Activated naive CD4-positive, alpha-beta T cell treated with anti-CD3 and anti-CD28 coated beads for 36 hours (primary cell): ENCODE measurements around the gene GPX1. TPM values are rescaled to one million over a fixed set of nuclear protein-coding genes. Genes with fewer than 3 reads are reported as not detected.
A peak's percentile ranks its signal among the peaks of the same experiment; 100 is the strongest.
"Not testable (repeated sequence)": the region's sequence is repeated elsewhere in the genome, so short reads cannot be mapped to it uniquely, and the experiment has no call there.

ENCODE experiments used
- CTCF ChIA-PET: fragments of 350-600 bp; sonication (Branson Sonifier 250); formaldehyde crosslinking; loops from one replicate; lab custom pipeline; 2021; ENCODE audit warnings: antibody characterized with exemption; lab: Charles Lee
- DNase-seq: peaks from one replicate; pipeline ENCODE4 v3.0.0-alpha.2; 2020
- H3K27ac Mint-ChIP-seq: one replicate; pipeline ENCODE4 v1.8.0; 2021; ENCODE audit warnings: mild to moderate bottlenecking, mixed read lengths
- H3K27me3 Mint-ChIP-seq: one replicate; pipeline ENCODE4 v1.8.0; 2021; ENCODE audit warnings: low read depth, mixed read lengths
- H3K36me3 Mint-ChIP-seq: one replicate; pipeline ENCODE4 v1.8.0; 2021; ENCODE audit warnings: low read depth, mixed read lengths
- H3K4me1 Mint-ChIP-seq: one replicate; pipeline ENCODE4 v1.8.0; 2021; ENCODE audit warnings: low read depth, mixed read lengths
- H3K4me3 Mint-ChIP-seq: one replicate; pipeline ENCODE4 v1.8.0; 2021; ENCODE audit warnings: mild to moderate bottlenecking, moderate library complexity, mixed read lengths
- H3K9me3 Mint-ChIP-seq: one replicate; pipeline ENCODE4 v1.8.0; 2021; ENCODE audit warnings: mixed read lengths
- intact Hi-C: fragments of 100-400 bp; cut with micrococcal nuclease; formaldehyde crosslinking; loops from one replicate; pipeline ENCODE4 v1.15.1; 2023
- total RNA-seq, 2 experiments: library from RNA; stranded (reverse); gene quantifications; one replicate each; pipeline ENCODE4 v1.2.3, GENCODE V29; 2021

Gene GPX1
- total RNA-seq, result 100 to 1,000 TPM; 198 to 202 TPM

GRCh38 chr3:49358217-49358883 lies at the start of gene GPX1:
TSS of gene GPX1 (minus strand) at chr3:49358353. CDS start at chr3:49358278, 75 bp downstream.
- Mint-ChIP-seq H3K4me3 (peak within 1 kb of the TSS; percentile 92), H3K27me3 (no peaks in the 10 kb centered on the region), H3K27ac (peak within 1 kb of the TSS; percentile 94), H3K9me3 (no peaks in the 10 kb centered on the region), H3K36me3 (peaks cover 54% of the 10 kb centered on the region), H3K4me1 (peaks cover 23% of the 10 kb centered on the region)
- DNase-seq, result peak; percentile 93
- intact Hi-C loops, result loop anchor here (1.0 to 5.0 kb wide), 5 partner anchors 18 to 336 kb away; partner anchors contain the start of genes NDUFAF3, TCTA and USP4
- CTCF ChIA-PET, result interaction anchor here (0.6 to 1.7 kb wide), 5 partner anchors 13 to 443 kb away, joined by 3 to 13 read pairs (median 9); partner anchors contain the start of gene USP4

DNA sequence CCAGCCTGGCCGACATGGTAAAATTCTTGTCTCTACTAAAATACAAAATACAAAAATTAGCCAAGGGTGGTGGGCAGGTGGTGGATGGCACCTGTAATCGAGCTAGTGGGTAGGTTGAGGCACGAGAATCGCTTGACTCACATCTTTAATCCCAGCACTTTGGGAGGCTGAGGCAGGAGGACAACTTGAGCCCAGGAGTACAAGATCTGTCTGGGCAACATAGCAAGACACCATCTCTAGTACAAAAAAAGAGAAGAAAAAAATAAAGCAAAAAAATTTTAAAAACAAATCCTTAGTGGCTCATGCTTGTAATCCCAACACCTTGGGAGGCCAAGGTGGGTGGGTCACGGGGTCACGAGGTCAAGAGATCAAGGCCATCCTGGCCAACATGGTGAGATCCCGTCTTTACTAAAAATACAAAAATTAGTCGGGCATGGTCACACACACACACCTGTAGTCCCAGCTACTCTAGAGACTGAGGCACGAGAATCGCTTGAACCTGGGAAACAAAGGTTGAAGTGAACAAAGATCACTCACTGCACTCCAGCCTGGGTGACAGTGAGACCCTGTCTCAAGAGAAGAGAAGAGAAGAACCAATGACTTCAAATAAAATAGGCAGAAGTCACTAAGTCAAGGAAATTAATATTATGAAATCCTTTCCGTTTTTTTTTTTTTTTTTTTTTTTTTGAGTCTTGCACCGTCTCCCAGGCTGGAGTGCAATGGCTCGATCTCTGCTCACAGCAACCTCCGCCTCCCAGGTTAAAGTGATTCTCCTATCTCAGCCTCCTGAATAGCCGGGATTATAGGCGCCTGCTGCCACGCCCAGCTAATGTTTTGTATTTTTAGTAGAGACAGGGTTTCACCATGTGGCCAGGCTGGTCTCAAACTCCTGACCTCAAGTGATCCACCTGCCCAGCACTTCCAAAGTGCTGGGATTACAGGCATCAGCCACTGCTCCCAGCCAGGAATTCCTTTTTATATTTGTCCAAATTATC lies 48.7 kb upstream of the GPX1 start:
- DNase-seq, result no peak
- Mint-ChIP-seq H3K4me1 (peaks cover 50% of the 10 kb centered on the region), H3K9me3 (no peaks in the 10 kb centered on the region), H3K36me3 (peaks cover 15% of the 10 kb centered on the region), H3K27ac (no peak overlapping the region), H3K4me3 (no peak overlapping the region), H3K27me3 (no peaks in the 10 kb centered on the region)
- intact Hi-C loops, result no loop called here
- CTCF ChIA-PET, result no interaction called here

- intact Hi-C loops, H3K4me3 Mint-ChIP-seq, H3K9me3 Mint-ChIP-seq, H3K27me3 Mint-ChIP-seq, DNase-seq, CTCF ChIA-PET: not testable (repeated sequence)
- H3K4me1 Mint-ChIP-seq, result peaks cover 59% of the 10 kb centered on the region
- H3K27ac Mint-ChIP-seq, result peak overlapping the region; percentile 71
- H3K36me3 Mint-ChIP-seq, result peaks cover 12% of the 10 kb centered on the region
These were observed 47.4 kb upstream of the GPX1 start for GRCh38 chr3:49405570-49405969.

GRCh38 chr3:49403891-49404290 lies 45.7 kb upstream of the GPX1 start:
- CTCF ChIA-PET, result interaction anchor here (0.6 to 0.7 kb wide), 2 partner anchors 39 to 301 kb away, joined by 3 to 6 read pairs; no protein-coding TSS in a partner anchor
- Mint-ChIP-seq H3K27ac (no peak overlapping the region), H3K36me3 (peaks cover 17% of the 10 kb centered on the region), H3K9me3 (no peaks in the 10 kb centered on the region), H3K4me3 (no peak overlapping the region), H3K27me3 (no peaks in the 10 kb centered on the region), H3K4me1 (peaks cover 60% of the 10 kb centered on the region)
- intact Hi-C loops, result no loop called here
- no peak for DNase-seq

DNA sequence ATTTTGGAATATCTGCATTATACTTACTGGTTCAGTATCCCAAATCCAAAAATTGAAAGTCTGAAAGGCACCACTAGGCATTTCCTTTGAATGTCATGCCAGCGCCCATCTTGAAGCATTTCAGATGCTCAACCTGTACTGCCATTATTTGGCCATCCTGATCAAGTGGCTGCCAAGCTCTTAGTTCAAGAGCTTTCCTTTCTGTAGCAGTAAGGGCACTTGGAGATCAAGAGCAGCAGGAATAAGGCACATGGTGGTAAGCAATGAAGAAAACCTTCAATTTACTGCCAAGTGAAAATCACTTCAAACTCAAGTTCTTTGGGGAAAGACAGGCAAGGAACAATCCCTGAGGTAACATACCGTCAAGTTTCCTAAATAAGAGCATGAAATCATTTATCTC lies 43.6 kb upstream of the GPX1 start:
- no peak overlapping the region for H3K4me3 Mint-ChIP-seq
- intact Hi-C loops, result no loop called here
- H3K27ac Mint-ChIP-seq, result no peak overlapping the region
- H3K36me3 Mint-ChIP-seq, result peaks cover 19% of the 10 kb centered on the region
- no peaks in the 10 kb centered on the region for H3K9me3 Mint-ChIP-seq
- H3K4me1 Mint-ChIP-seq, result peaks cover 54% of the 10 kb centered on the region
- DNase-seq, result no peak
- H3K27me3 Mint-ChIP-seq, result no peaks in the 10 kb centered on the region
- CTCF ChIA-PET, result interaction anchor here (0.7 to 1.0 kb wide), 2 partner anchors 19 to 48 kb away, joined by 3 to 5 read pairs; no protein-coding TSS in a partner anchor

DNA sequence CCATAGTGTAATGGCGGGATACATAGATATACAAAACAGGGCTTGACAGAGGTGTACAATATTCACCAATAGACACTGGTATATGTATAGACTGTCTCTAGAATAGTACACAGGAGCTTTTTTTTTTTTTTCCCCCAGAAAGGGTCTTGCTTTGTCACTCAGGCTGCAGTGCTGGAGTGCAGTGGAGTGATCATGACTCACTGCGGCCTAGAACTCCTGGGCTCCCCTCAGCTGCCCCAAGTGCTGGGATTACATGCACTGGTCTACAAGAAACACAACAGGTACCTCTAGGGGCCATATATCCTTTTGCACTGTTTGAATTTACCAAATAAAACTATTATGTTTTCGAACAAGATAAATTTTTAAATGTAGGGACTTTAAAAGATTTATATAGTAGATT lies 41.3 kb upstream of the GPX1 start:
- H3K4me3 Mint-ChIP-seq, result no peak overlapping the region
- H3K27me3 Mint-ChIP-seq, result no peaks in the 10 kb centered on the region
- intact Hi-C loops, result no loop called here
- H3K4me1 Mint-ChIP-seq, result peaks cover 58% of the 10 kb centered on the region
- no peak for DNase-seq
- no peaks in the 10 kb centered on the region for H3K9me3 Mint-ChIP-seq
- CTCF ChIA-PET, result no interaction called here
- H3K36me3 Mint-ChIP-seq, result peaks cover 30% of the 10 kb centered on the region
- H3K27ac Mint-ChIP-seq, result no peak overlapping the region

GRCh38 chr3:49397470-49397869 lies 39.3 kb upstream of the GPX1 start:
- intact Hi-C loops, result no loop called here
- CTCF ChIA-PET, result no interaction called here
- H3K36me3 Mint-ChIP-seq, result peaks cover 28% of the 10 kb centered on the region
- H3K27ac Mint-ChIP-seq, result no peak overlapping the region
- DNase-seq, result no peak
- H3K4me1 Mint-ChIP-seq, result peaks cover 63% of the 10 kb centered on the region
- no peaks in the 10 kb centered on the region for H3K9me3 Mint-ChIP-seq
- H3K4me3 Mint-ChIP-seq, result no peak overlapping the region
- no peaks in the 10 kb centered on the region for H3K27me3 Mint-ChIP-seq

- Mint-ChIP-seq H3K36me3 (peaks cover 19% of the 10 kb centered on the region), H3K4me1 (peaks cover 53% of the 10 kb centered on the region)
- H3K9me3 Mint-ChIP-seq, H3K4me3 Mint-ChIP-seq, intact Hi-C loops, CTCF ChIA-PET, H3K27me3 Mint-ChIP-seq, DNase-seq, H3K27ac Mint-ChIP-seq: not testable (repeated sequence)
These were observed 33.2 kb upstream of the GPX1 start for GRCh38 chr3:49391310-49391709.

GRCh38 chr3:49389297-49389696 lies 31.1 kb upstream of the GPX1 start:
- H3K27me3 Mint-ChIP-seq, result no peaks in the 10 kb centered on the region
- no peak overlapping the region for H3K27ac Mint-ChIP-seq
- H3K9me3 Mint-ChIP-seq, result no peaks in the 10 kb centered on the region
- CTCF ChIA-PET, result interaction anchor here (0.6 kb wide), 2 partner anchors 144 to 1002 kb away, joined by 3 to 5 read pairs; no protein-coding TSS in a partner anchor
- no peak overlapping the region for H3K4me3 Mint-ChIP-seq
- intact Hi-C loops, result no loop called here
- peaks cover 45% of the 10 kb centered on the region for H3K4me1 Mint-ChIP-seq
- DNase-seq, result no peak
- H3K36me3 Mint-ChIP-seq, result peaks cover 12% of the 10 kb centered on the region

DNA sequence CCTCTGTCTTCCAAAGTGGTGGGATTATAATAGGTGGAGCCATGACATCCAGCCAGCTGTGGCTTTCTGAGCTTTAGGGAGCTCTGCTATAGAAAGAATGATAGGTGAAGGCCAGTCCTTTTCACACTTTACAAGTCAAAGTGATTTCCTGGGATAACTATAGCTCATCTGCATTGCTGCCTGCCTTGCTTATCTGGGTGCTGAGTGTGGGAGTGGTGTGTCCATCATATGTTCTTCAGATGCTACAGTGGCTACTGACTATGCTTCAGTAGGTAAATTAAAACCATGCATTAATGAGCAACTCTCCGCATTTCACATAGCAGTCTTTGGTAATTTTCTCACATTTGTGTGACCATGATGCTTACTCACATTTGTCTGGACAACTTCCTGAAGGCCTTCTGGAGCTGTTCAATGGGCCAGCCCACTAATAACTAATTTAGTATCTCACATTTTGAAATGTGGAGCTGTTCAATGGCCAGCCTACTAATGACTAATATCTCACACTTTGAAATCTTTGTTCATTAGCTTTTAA lies 30.2 kb upstream of the GPX1 start:
- no peak for DNase-seq
- intact Hi-C loops, result no loop called here
- Mint-ChIP-seq H3K36me3 (peaks cover 10% of the 10 kb centered on the region), H3K9me3 (no peaks in the 10 kb centered on the region), H3K4me1 (peaks cover 50% of the 10 kb centered on the region), H3K4me3 (no peak overlapping the region), H3K27ac (no peak overlapping the region), H3K27me3 (no peaks in the 10 kb centered on the region)
- CTCF ChIA-PET, result no interaction called here

DNA sequence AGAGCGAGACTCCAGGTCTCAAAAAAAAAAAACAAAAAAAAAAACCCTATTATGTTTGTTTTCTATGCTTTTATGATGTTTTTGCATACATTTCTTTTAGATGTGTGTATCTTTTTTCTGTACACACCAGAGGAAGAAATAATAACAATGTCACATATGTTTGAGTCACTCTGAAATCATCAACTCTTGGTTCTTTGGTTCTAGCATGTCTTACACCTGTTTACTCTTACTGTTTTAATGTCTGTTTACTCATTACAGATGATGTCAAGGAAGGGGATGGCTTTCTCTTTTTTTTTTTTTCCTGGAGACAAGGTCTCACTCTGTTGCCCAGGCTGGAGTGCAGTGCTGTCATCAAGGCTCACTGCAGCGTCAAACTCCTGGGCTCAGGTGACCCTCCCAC lies 29.6 kb upstream of the GPX1 start:
- Mint-ChIP-seq H3K4me1 (peaks cover 50% of the 10 kb centered on the region), H3K9me3 (no peaks in the 10 kb centered on the region), H3K4me3 (no peak overlapping the region), H3K36me3 (peaks cover 10% of the 10 kb centered on the region), H3K27me3 (no peaks in the 10 kb centered on the region), H3K27ac (peak overlapping the region; percentile 50)
- CTCF ChIA-PET, result no interaction called here
- no peak for DNase-seq
- intact Hi-C loops, result no loop called here

DNA sequence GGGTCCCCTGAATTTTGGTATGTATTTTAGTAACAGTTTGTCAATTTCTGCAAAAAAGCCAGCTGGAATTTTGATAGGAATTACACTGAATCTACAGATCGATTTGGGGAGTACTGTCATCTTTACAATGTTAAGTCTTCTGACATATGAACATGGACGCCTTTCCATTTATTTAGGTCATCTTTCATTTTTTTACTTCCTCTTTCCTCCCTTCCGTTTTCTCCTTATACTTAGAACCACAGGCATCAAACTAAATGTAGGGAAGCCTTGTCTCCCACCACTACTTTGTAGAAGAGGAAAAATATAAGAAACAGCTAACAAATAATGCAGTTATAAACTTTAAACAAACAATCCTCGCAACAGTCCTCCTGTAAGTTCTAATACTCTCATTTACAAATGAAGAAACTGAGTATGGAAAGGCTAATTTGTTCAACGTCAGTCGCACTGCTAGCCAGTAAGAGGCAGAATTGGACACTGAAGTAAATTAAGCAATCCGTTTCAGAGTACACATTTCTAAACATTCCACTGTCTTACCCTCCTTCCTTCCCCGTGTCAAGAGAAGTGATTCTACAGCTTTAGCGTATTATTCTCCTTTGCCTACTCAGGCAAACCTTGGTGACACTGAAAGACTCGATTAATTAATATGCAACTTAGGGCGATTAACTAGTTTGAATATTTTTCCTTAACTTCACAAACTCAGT lies 28.1 kb upstream of the GPX1 start:
- peaks cover 10% of the 10 kb centered on the region for H3K36me3 Mint-ChIP-seq
- no peaks in the 10 kb centered on the region for H3K9me3 Mint-ChIP-seq
- no peak overlapping the region for H3K4me3 Mint-ChIP-seq
- no peaks in the 10 kb centered on the region for H3K27me3 Mint-ChIP-seq
- no peak overlapping the region for H3K27ac Mint-ChIP-seq
- no peak for DNase-seq
- intact Hi-C loops, result no loop called here
- CTCF ChIA-PET, result no interaction called here
- H3K4me1 Mint-ChIP-seq, result peaks cover 52% of the 10 kb centered on the region
